OCI-LY7 (cell line): Measurements from ENCODE around the gene MAPK14. TPM values are rescaled to one million over a fixed set of nuclear protein-coding genes. Genes with fewer than 3 reads are reported as not detected.
"Not testable (repeated sequence)": the region's sequence is repeated elsewhere in the genome, so short reads cannot be mapped to it uniquely, and the experiment has no call there.

Source experiments
- Bru-seq: library from RNA; stranded (reverse); fragments of 400-500 nt; gene quantifications from one replicate; lab custom pipeline; 2021; lab: Mats Ljungman, UMichigan
- BruChase-seq, 2 experiments: library from RNA; stranded (reverse); fragments of 400-500 nt; gene quantifications; one replicate each; lab custom pipeline; 2021; lab: Mats Ljungman, UMichigan
- BruUV-seq: library from RNA; stranded (reverse); fragments of 400-500 nt; replicated peaks from 2 replicates; lab custom pipeline; 2021; lab: Mats Ljungman, UMichigan
- CTCF ChIA-PET: fragments of 300-600 bp; sonication (Branson Sonifier 250); formaldehyde crosslinking; loops from one replicate; lab custom pipeline; 2022; ENCODE audit warnings: antibody characterized with exemption; ENCODE audit not compliant: unreplicated experiment; lab: Charles Lee
- POLR2A ChIA-PET: fragments of 300-600 bp; sonication (Branson Sonifier 250); formaldehyde crosslinking; loops from one replicate; lab custom pipeline; 2022; ENCODE audit warnings: antibody characterized with exemption; lab: Charles Lee
- DNase-seq: peaks from one replicate; pipeline ENCODE4 v3.0.0-alpha.2; 2015; ENCODE audit warnings: low spot score
- H2AFZ ChIP-seq: fragments of 200-600 bp; sonication (generic), shearing (Covaris generic); 2 replicates; pipeline ENCODE4 v1.6.1; 2014; ENCODE audit warnings: mild to moderate bottlenecking, antibody characterized with exemption, low read length, moderate library complexity
- H3K27ac ChIP-seq: fragments of 200-600 bp; sonication (generic); 2 replicates; pipeline ENCODE4 v1.5.1; 2014; ENCODE audit warnings: mixed run types, low read depth, mild to moderate bottlenecking, moderate library complexity, low read length, inconsistent platforms; ENCODE audit not compliant: poor library complexity, severe bottlenecking
- H3K36me3 ChIP-seq: fragments of 200-600 bp; sonication (generic); 2 replicates; pipeline ENCODE4 v1.6.1; 2014; ENCODE audit warnings: mild to moderate bottlenecking, antibody characterized with exemption, low read length, moderate library complexity, mixed read lengths; ENCODE audit not compliant: insufficient read depth
- H3K4me1 ChIP-seq: fragments of 200-600 bp; sonication (generic); 2 replicates; pipeline ENCODE4 v1.5.1; 2014; ENCODE audit warnings: mild to moderate bottlenecking, low read length; ENCODE audit not compliant: insufficient read depth, poor library complexity, severe bottlenecking
- H3K4me2 ChIP-seq: fragments of 200-600 bp; sonication (generic); 2 replicates; pipeline ENCODE4 v1.6.1; 2014; ENCODE audit warnings: mild to moderate bottlenecking, low read length
- H3K4me3 ChIP-seq: fragments of 200-600 bp; sonication (generic); 2 replicates; pipeline ENCODE4 v1.5.1; 2014; ENCODE audit warnings: mild to moderate bottlenecking, low read depth, low read length; ENCODE audit not compliant: poor library complexity, severe bottlenecking
- H3K79me2 ChIP-seq: fragments of 200-600 bp; sonication (generic); 2 replicates; pipeline ENCODE4 v1.6.1; 2016; ENCODE audit warnings: low read depth, mild to moderate bottlenecking, low read length, moderate library complexity, mixed read lengths; ENCODE audit not compliant: insufficient read depth
- H3K9me2 ChIP-seq: fragments of 200-600 bp; sonication (generic); 2 replicates; pipeline ENCODE4 v1.6.1; 2016; ENCODE audit warnings: mild to moderate bottlenecking, low read length, mixed read lengths; ENCODE audit not compliant: insufficient read depth
- H3K9me3 ChIP-seq: fragments of 200-600 bp; sonication (generic); 2 replicates; pipeline ENCODE4 v1.6.1; 2014; ENCODE audit warnings: mild to moderate bottlenecking, mixed run types, low read length, mixed read lengths
- H4K20me1 ChIP-seq: fragments of 200-600 bp; sonication (generic); 2 replicates; pipeline ENCODE4 v1.6.1; 2014; ENCODE audit warnings: mild to moderate bottlenecking, antibody characterized with exemption, low read length, moderate library complexity, mixed read lengths; ENCODE audit not compliant: insufficient read depth
- CTCF ChIP-seq: fragments of 200-600 bp; sonication (generic); conservative IDR thresholded peaks from 2 replicates; pipeline ENCODE4 v1.5.1; 2014; ENCODE audit warnings: mild to moderate bottlenecking, antibody characterized with exemption, low read length, moderate library complexity, mixed read lengths
- EZH2phosphoT487 ChIP-seq: fragments of 200-600 bp; sonication (generic); IDR thresholded peaks from 2 replicates; pipeline ENCODE4 v1.6.1; 2018; ENCODE audit warnings: low read depth, borderline replicate concordance, mild to moderate bottlenecking, mixed run types, antibody characterized with exemption, low read length, moderate library complexity, mixed read lengths
- intact Hi-C: fragments of 100-400 bp; cut with micrococcal nuclease; formaldehyde crosslinking; loops from one replicate; pipeline ENCODE4 v1.10.0; 2022; ENCODE audit not compliant: unreplicated experiment
- long read RNA-seq: library from polyadenylated mRNA; stranded (forward); transcript quantifications from one replicate; pipeline ENCODE4 v2.0.0, GENCODE V29; 2022
- total RNA-seq, 2 experiments: library from RNA; depleted of rRNA in 1 of 2; stranded (reverse); fragments of >200 nt in 1 of 2; shearing (Covaris generic) in 1 of 2; gene quantifications; 2 replicates each; pipeline ENCODE4 v1.2.3, GENCODE V29; 2014 to 2022

The MAPK14 gene
- 30.2 and 38.7 TPM in 2 replicates for total RNA-seq (2014; rRNA removed; shearing (Covaris generic))
- 43.1 and 45.3 TPM in 2 replicates for total RNA-seq (2022)
- Bru-seq, nascent RNA: percentile 87 among the genes with signal in this experiment
- BruChase-seq, experiment 1, labeled RNA remaining after a 6-hour chase: percentile 80 among the genes with signal in this experiment
- percentile 83 among the genes with signal in this experiment for BruChase-seq, experiment 2, labeled RNA remaining after a 2-hour chase
- long read RNA-seq, full-length matches to known transcripts: 47 of 63 reads
- long read RNA-seq, partial matches to known transcripts: 2 of 63 reads
- long read RNA-seq, other reads (novel, unspliced or antisense): 14 of 63 reads

GRCh38 chr6:36027501-36028087, at the start of gene MAPK14:
Gene MAPK14, plus strand, starts transcription at chr6:36027808. Its CDS starts 350 bp downstream, at chr6:36028158.
- H3K79me2 ChIP-seq: peaks cover 48% of the 10 kb centered on the region
- peaks cover 12% of the 10 kb centered on the region for H4K20me1 ChIP-seq
- intact Hi-C loops: loop anchor here (1.0 to 5.0 kb wide), 5 partner anchors 68 to 333 kb away; partner anchors contain the start of gene BRPF3
- ChIA-PET CTCF (interaction anchor here (0.5 kb wide), 1 partner anchor 93 kb away, joined by 3 read pairs; no protein-coding TSS in a partner anchor), POLR2A (interaction anchor here (1.0 to 2.0 kb wide), 8 partner anchors 19 to 152 kb away, joined by 3 to 8 read pairs (median 4); no protein-coding TSS in a partner anchor)
- peak within 1 kb of the TSS; percentile 99 for H3K4me3 ChIP-seq
- peaks cover 12% of the 10 kb centered on the region for H3K4me1 ChIP-seq
- DNase-seq: peak; percentile 100
- H3K36me3 ChIP-seq: peaks cover 4% of the 10 kb centered on the region; the same call in 1 of the 2 replicates
- peak within 1 kb of the TSS; percentile 47 for H3K27ac ChIP-seq
- peak within 1 kb of the TSS; percentile 81 for H3K4me2 ChIP-seq
- peak within 1 kb of the TSS; percentile 52; the same call in 1 of the 2 replicates for H2AFZ ChIP-seq
- no TSS peak for BruUV-seq
- TF ChIP-seq CTCF (peak; percentile 83), EZH2phosphoT487 (no peak)
- H3K9me2 ChIP-seq: no peaks in the 10 kb centered on the region
- no peaks in the 10 kb centered on the region for H3K9me3 ChIP-seq

- H3K4me2 ChIP-seq, intact Hi-C loops, H3K79me2 ChIP-seq, H3K27ac ChIP-seq, H3K4me3 ChIP-seq, H4K20me1 ChIP-seq, H3K9me3 ChIP-seq, DNase-seq, CTCF ChIA-PET, H3K9me2 ChIP-seq, H3K36me3 ChIP-seq, BruUV-seq, H2AFZ ChIP-seq, H3K4me1 ChIP-seq: not testable (repeated sequence)
- POLR2A ChIA-PET: interaction anchor here (0.5 to 1.7 kb wide), 4 partner anchors 11 to 631 kb away, joined by 3 to 7 read pairs (median 4); no protein-coding TSS in a partner anchor
These were observed 47.5 kb upstream of the MAPK14 start for GRCh38 chr6:35980126-35980525.

- H3K79me2 ChIP-seq: no peaks in the 10 kb centered on the region
- no peak overlapping the region for H2AFZ ChIP-seq
- no peak for TF ChIP-seq CTCF
- no peak for TF ChIP-seq EZH2phosphoT487
- H3K36me3 ChIP-seq: no peaks in the 10 kb centered on the region
- H3K9me3 ChIP-seq: no peaks in the 10 kb centered on the region
- ChIA-PET POLR2A (interaction anchor here (1.0 kb wide), 1 partner anchor 632 kb away, joined by 3 read pairs; no protein-coding TSS in a partner anchor), CTCF (no interaction called here)
- H3K4me3 ChIP-seq: no peak overlapping the region
- no peak overlapping the region for H3K27ac ChIP-seq
- no peaks in the 10 kb centered on the region for H4K20me1 ChIP-seq
- no peaks in the 10 kb centered on the region for H3K4me1 ChIP-seq
- H3K4me2 ChIP-seq: no peak overlapping the region
- no peak for DNase-seq
- intact Hi-C loops: no loop called here
- BruUV-seq: no TSS peak
- H3K9me2 ChIP-seq: no peaks in the 10 kb centered on the region
These were observed 46.5 kb upstream of the MAPK14 start for GRCh38 chr6:35980991-35981645.
